H1 (cell line): ENCODE results near the gene IL17RD. TPM values are rescaled to one million over a fixed set of nuclear protein-coding genes. Genes with fewer than 3 reads are reported as not detected.
A peak's percentile ranks its signal among the peaks of the same experiment; 100 is the strongest.

ENCODE experiments used
- CHD2 ChIP-seq: IDR thresholded peaks from 2 replicates; pipeline ENCODE4 v1.6.1; 2012; ENCODE audit warnings: low read length, improper control_type of control experiment
- KDM4A ChIP-seq: IDR thresholded peaks from one replicate; pipeline ENCODE4 v1.7.1; 2012; ENCODE audit warnings: low read depth, mild to moderate bottlenecking, moderate library complexity, low read length, inconsistent platforms; ENCODE audit not compliant: severe bottlenecking
- MAFK ChIP-seq: IDR thresholded peaks from 2 replicates; pipeline ENCODE4 v1.6.1; 2012; ENCODE audit warnings: low read depth, mild to moderate bottlenecking, improper control_type of control experiment, low read length
- NRF1 ChIP-seq: IDR thresholded peaks from 2 replicates; pipeline ENCODE4 v1.6.1; 2011; ENCODE audit warnings: mild to moderate bottlenecking, low read depth, low read length, improper control_type of control experiment
- RXRA ChIP-seq: IDR thresholded peaks from 2 replicates; pipeline ENCODE4 v1.6.1; 2011; ENCODE audit warnings: low read depth, mild to moderate bottlenecking, low read length, moderate library complexity; ENCODE audit not compliant: insufficient read depth
- SP1 ChIP-seq: IDR thresholded peaks from 2 replicates; pipeline ENCODE4 v1.6.1; 2011; ENCODE audit warnings: low read depth, low read length
- TAF1 ChIP-seq: IDR thresholded peaks from 2 replicates; pipeline ENCODE4 v1.6.1; 2011; ENCODE audit warnings: mild to moderate bottlenecking, low read depth, low read length
- TAF7 ChIP-seq: optimal IDR thresholded peaks from 2 replicates; pipeline ENCODE3; 2011; ENCODE audit warnings: low read depth, mild to moderate bottlenecking, inconsistent platforms, low read length, moderate library complexity, borderline replicate concordance
- polyA plus RNA-seq, 7 experiments: library from polyadenylated mRNA; depleted of rRNA in 3 of 7; stranded (reverse) in 5 of 7; unstranded in 2 of 7; fragments of >200 nt in 5 of 7; fragments of 200-250 nt in 2 of 7; gene quantifications; 1 replicate in 5 of 7; 2 replicates in 1 of 7; 4 replicates in 1 of 7; pipeline versions ENCODE4 v1.2.1 to v1.2.3, GENCODE V29; 2011 to 2013; ENCODE audit warnings: missing spikeins in 2 of 7, mixed read lengths in 2 of 7
- total RNA-seq: library from RNA; stranded (reverse); fragmentation: NEBNext Ultra II Directional; extraction: Animal tissue kit (Norgen Biotek cat#: 25700); gene quantifications from 2 replicates; pipeline ENCODE4 v1.2.1, GENCODE V29; 2021
- TF ChIP-seq, protein P1 (sequence below): fragments of 300-600 bp; sonication (generic); IDR thresholded peaks from 2 replicates; pipeline ENCODE4 v1.7.1; 2012; ENCODE audit warnings: low read length, moderate library complexity, mild to moderate bottlenecking, inconsistent platforms; ENCODE audit not compliant: insufficient replicate concordance
- TF ChIP-seq, protein P2 (sequence below): IDR thresholded peaks from 2 replicates; pipeline ENCODE4 v1.6.1; 2012; ENCODE audit warnings: low read length, inconsistent platforms

IL17RD gene
- total and polyA plus RNA-seq, 2 of the 8 experiments (the other 6 are each of a cell fraction or from before 2014, with no cell fraction given), result 10.9 to 48.9 TPM

DNA sequence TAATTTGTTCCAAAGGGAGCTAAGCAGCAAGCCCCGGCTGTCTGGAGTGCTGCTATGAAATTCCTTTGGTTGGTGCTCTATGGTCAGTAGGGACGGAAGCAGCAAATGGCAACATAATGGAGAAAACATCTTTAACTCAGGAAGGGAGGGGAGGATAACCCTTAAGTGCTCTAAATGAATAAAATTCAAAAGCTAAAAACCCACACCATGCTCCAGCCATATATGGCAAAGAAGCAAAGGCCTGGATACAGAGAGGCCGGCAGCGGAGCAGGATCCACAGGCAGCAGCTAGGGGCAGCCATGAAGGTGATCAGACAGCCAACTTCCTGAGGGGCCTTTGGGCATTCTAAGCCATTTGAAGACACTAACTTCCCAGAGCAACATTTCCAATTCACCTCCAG, 38.9 kb downstream of the IL17RD start (continued):
- TF ChIP-seq, protein P1, sequence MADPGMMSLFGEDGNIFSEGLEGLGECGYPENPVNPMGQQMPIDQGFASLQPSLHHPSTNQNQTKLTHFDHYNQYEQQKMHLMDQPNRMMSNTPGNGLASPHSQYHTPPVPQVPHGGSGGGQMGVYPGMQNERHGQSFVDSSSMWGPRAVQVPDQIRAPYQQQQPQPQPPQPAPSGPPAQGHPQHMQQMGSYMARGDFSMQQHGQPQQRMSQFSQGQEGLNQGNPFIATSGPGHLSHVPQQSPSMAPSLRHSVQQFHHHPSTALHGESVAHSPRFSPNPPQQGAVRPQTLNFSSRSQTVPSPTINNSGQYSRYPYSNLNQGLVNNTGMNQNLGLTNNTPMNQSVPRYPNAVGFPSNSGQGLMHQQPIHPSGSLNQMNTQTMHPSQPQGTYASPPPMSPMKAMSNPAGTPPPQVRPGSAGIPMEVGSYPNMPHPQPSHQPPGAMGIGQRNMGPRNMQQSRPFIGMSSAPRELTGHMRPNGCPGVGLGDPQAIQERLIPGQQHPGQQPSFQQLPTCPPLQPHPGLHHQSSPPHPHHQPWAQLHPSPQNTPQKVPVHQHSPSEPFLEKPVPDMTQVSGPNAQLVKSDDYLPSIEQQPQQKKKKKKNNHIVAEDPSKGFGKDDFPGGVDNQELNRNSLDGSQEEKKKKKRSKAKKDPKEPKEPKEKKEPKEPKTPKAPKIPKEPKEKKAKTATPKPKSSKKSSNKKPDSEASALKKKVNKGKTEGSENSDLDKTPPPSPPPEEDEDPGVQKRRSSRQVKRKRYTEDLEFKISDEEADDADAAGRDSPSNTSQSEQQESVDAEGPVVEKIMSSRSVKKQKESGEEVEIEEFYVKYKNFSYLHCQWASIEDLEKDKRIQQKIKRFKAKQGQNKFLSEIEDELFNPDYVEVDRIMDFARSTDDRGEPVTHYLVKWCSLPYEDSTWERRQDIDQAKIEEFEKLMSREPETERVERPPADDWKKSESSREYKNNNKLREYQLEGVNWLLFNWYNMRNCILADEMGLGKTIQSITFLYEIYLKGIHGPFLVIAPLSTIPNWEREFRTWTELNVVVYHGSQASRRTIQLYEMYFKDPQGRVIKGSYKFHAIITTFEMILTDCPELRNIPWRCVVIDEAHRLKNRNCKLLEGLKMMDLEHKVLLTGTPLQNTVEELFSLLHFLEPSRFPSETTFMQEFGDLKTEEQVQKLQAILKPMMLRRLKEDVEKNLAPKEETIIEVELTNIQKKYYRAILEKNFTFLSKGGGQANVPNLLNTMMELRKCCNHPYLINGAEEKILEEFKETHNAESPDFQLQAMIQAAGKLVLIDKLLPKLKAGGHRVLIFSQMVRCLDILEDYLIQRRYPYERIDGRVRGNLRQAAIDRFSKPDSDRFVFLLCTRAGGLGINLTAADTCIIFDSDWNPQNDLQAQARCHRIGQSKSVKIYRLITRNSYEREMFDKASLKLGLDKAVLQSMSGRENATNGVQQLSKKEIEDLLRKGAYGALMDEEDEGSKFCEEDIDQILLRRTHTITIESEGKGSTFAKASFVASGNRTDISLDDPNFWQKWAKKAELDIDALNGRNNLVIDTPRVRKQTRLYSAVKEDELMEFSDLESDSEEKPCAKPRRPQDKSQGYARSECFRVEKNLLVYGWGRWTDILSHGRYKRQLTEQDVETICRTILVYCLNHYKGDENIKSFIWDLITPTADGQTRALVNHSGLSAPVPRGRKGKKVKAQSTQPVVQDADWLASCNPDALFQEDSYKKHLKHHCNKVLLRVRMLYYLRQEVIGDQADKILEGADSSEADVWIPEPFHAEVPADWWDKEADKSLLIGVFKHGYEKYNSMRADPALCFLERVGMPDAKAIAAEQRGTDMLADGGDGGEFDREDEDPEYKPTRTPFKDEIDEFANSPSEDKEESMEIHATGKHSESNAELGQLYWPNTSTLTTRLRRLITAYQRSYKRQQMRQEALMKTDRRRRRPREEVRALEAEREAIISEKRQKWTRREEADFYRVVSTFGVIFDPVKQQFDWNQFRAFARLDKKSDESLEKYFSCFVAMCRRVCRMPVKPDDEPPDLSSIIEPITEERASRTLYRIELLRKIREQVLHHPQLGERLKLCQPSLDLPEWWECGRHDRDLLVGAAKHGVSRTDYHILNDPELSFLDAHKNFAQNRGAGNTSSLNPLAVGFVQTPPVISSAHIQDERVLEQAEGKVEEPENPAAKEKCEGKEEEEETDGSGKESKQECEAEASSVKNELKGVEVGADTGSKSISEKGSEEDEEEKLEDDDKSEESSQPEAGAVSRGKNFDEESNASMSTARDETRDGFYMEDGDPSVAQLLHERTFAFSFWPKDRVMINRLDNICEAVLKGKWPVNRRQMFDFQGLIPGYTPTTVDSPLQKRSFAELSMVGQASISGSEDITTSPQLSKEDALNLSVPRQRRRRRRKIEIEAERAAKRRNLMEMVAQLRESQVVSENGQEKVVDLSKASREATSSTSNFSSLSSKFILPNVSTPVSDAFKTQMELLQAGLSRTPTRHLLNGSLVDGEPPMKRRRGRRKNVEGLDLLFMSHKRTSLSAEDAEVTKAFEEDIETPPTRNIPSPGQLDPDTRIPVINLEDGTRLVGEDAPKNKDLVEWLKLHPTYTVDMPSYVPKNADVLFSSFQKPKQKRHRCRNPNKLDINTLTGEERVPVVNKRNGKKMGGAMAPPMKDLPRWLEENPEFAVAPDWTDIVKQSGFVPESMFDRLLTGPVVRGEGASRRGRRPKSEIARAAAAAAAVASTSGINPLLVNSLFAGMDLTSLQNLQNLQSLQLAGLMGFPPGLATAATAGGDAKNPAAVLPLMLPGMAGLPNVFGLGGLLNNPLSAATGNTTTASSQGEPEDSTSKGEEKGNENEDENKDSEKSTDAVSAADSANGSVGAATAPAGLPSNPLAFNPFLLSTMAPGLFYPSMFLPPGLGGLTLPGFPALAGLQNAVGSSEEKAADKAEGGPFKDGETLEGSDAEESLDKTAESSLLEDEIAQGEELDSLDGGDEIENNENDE, result no peak
- TF ChIP-seq SP1 (peak; percentile 51; the same call in 1 of the 2 replicates), TAF1 (peak; percentile 50; the same call in 1 of the 2 replicates), KDM4A (no peak), RXRA (0 out of 2 replicates have a peak, but pooled peaks have one; percentile 45), CHD2 (no peak), TAF7 (peak; percentile 31), MAFK (no peak), NRF1 (no peak)
- TF ChIP-seq, protein P2, sequence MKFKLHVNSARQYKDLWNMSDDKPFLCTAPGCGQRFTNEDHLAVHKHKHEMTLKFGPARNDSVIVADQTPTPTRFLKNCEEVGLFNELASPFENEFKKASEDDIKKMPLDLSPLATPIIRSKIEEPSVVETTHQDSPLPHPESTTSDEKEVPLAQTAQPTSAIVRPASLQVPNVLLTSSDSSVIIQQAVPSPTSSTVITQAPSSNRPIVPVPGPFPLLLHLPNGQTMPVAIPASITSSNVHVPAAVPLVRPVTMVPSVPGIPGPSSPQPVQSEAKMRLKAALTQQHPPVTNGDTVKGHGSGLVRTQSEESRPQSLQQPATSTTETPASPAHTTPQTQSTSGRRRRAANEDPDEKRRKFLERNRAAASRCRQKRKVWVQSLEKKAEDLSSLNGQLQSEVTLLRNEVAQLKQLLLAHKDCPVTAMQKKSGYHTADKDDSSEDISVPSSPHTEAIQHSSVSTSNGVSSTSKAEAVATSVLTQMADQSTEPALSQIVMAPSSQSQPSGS, result no peak; the same call in 1 of the 2 replicates
